Measurements from ENCODE around the gene STAG3.

DNA sequence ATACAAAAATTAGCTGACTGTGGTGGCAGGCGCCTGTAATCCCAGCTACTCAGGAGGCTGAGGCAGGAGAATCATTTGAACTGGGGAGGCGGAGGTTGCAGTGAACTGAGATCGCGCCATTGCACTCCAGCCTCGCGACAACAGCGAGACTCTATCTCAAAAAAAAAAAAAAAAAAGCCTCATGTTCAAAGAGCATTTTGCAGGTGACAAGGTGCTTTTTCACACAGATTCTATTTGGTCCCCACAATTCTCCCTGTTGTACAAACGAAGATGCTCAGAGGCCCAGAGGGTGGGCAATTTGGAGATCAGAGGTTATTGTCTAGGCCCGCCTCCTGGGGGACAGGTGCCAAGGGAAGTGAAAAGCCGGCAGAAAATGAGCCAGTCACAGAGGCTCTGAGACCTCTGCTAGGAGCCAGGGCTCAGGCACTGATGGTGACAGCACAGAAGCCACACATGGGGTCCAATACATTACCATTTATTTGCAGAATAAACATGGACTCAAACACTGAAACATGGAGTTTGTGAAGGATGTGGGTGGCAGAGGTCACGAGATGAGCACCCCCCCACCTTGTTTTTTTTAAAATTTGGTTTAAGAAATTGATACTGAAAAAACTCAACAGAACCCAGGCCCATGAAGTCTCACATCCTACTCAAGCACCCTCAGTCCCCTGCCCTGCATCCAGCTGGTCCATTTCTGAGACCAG is 8.4 kb upstream of the STAG3 start:
- no peak for TF ChIP-seq POLR2A (IDR thresholded peaks at IDR 0.05)
- TF ChIP-seq, protein P1, sequence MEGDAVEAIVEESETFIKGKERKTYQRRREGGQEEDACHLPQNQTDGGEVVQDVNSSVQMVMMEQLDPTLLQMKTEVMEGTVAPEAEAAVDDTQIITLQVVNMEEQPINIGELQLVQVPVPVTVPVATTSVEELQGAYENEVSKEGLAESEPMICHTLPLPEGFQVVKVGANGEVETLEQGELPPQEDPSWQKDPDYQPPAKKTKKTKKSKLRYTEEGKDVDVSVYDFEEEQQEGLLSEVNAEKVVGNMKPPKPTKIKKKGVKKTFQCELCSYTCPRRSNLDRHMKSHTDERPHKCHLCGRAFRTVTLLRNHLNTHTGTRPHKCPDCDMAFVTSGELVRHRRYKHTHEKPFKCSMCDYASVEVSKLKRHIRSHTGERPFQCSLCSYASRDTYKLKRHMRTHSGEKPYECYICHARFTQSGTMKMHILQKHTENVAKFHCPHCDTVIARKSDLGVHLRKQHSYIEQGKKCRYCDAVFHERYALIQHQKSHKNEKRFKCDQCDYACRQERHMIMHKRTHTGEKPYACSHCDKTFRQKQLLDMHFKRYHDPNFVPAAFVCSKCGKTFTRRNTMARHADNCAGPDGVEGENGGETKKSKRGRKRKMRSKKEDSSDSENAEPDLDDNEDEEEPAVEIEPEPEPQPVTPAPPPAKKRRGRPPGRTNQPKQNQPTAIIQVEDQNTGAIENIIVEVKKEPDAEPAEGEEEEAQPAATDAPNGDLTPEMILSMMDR (IDR thresholded peaks at IDR 0.05) = no peak

All from body of pancreas (tissue), 4 donors.